Upper lobe of right lung (tissue), 1 donor: Measurements from ENCODE around the gene SLC49A3. TPM values are rescaled to one million over a fixed set of nuclear protein-coding genes. Genes with fewer than 3 reads are reported as not detected.

Experiments
- ATAC-seq: fragments of 200-7000 bp; cut with Tn5 transposase; one replicate; pipeline ENCODE4 v1.9.1; 2020; ENCODE audit warnings: mild to moderate bottlenecking, moderate library complexity
- DNase-seq: peaks from one replicate; pipeline ENCODE4 v3.0.0-alpha.2; 2020
- H3K27ac ChIP-seq: fragments of 200-600 bp; one replicate; pipeline ENCODE4 v1.8.0; 2022
- H3K27me3 ChIP-seq: fragments of 200-600 bp; one replicate; pipeline ENCODE4 v1.8.0; 2022; ENCODE audit warnings: mild to moderate bottlenecking
- H3K36me3 ChIP-seq: fragments of 200-600 bp; one replicate; pipeline ENCODE4 v1.8.0; 2022
- H3K4me1 ChIP-seq: fragments of 200-600 bp; one replicate; pipeline ENCODE4 v1.8.0; 2022
- H3K4me3 ChIP-seq: fragments of 200-600 bp; one replicate; pipeline ENCODE4 v1.8.0; 2022; ENCODE audit warnings: mild to moderate bottlenecking
- H3K9me3 ChIP-seq: fragments of 200-600 bp; one replicate; pipeline ENCODE4 v1.8.0; 2022
- intact Hi-C: fragments of 100-400 bp; cut with DNase I; formaldehyde crosslinking; loops from one replicate; pipeline ENCODE4 v1.11.0; 2022
- total RNA-seq: library from RNA; stranded (reverse); fragmentation: NEBNext Ultra II Directional; extraction: Animal tissue kit (Norgen Biotek cat#: 25700); gene quantifications from one replicate; pipeline ENCODE4 v1.2.1, GENCODE V29; 2021
- TF ChIP-seq, protein P1 (sequence below): fragments of 200-600 bp; IDR thresholded peaks from one replicate; pipeline ENCODE4 v1.8.0; 2022; ENCODE audit warnings: antibody characterized with exemption
- donor health status: DM: no; HTN: yes; CAD: no; lungs with severe emphysema.

SLC49A3 gene
- total RNA-seq, 1 donor from 2014 or later = 32.9 TPM

GRCh38 chr4:684623-685327, 4.2 kb downstream of the SLC49A3 start:
- Histone ChIP-seq H3K27ac (no peak overlapping the region), H3K4me3 (no peak overlapping the region), H3K9me3 (no peaks in the 10 kb centered on the region), H3K27me3 (no peaks in the 10 kb centered on the region), H3K4me1 (peaks cover 44% of the 10 kb centered on the region), H3K36me3 (no peaks in the 10 kb centered on the region)
- TF ChIP-seq, protein P1, sequence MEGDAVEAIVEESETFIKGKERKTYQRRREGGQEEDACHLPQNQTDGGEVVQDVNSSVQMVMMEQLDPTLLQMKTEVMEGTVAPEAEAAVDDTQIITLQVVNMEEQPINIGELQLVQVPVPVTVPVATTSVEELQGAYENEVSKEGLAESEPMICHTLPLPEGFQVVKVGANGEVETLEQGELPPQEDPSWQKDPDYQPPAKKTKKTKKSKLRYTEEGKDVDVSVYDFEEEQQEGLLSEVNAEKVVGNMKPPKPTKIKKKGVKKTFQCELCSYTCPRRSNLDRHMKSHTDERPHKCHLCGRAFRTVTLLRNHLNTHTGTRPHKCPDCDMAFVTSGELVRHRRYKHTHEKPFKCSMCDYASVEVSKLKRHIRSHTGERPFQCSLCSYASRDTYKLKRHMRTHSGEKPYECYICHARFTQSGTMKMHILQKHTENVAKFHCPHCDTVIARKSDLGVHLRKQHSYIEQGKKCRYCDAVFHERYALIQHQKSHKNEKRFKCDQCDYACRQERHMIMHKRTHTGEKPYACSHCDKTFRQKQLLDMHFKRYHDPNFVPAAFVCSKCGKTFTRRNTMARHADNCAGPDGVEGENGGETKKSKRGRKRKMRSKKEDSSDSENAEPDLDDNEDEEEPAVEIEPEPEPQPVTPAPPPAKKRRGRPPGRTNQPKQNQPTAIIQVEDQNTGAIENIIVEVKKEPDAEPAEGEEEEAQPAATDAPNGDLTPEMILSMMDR = no peak
- intact Hi-C loops = no loop called here
- DNase-seq (no peak), ATAC-seq (no peak)

DNA sequence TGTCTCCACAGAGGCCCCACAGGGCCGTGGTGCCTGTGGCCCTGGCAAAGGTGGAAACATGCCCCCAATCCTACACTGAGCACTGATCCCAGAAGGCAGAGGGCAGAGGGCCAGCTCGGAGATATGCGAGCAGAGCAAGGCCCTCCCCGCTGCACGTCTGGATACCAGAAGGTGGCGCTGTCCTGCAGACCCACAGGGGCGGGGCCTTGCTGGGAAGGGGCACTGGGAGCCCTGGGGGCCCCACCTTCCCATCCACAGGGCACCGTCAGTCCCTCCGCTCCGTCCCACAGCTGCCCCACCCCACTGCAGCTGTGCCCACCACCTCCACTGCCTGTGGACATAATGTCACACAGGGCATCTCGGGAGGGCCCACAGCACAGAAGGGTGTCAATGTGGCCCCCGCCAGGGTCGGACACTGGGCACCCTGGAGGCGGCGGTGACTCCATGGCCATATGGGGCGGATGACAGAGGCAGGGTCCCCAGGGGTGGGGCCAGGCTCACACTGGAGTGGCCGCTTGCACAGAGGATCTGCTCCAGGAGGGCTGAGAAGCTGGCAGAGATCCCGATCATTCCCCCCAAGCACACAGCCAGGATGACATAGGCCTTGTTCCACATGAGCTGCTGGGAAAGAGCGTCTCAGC, 4.8 kb downstream of the SLC49A3 start:
- no peaks in the 10 kb centered on the region for H3K9me3 ChIP-seq
- DNase-seq (peak; percentile 79), ATAC-seq (peak; percentile 2)
- H3K4me3 ChIP-seq = no peak overlapping the region
- TF ChIP-seq, protein P1 = peak; percentile 63
- no peaks in the 10 kb centered on the region for H3K36me3 ChIP-seq
- H3K27ac ChIP-seq = no peak overlapping the region
- intact Hi-C loops = no loop called here
- H3K27me3 ChIP-seq = no peaks in the 10 kb centered on the region
- H3K4me1 ChIP-seq = peaks cover 38% of the 10 kb centered on the region

DNA sequence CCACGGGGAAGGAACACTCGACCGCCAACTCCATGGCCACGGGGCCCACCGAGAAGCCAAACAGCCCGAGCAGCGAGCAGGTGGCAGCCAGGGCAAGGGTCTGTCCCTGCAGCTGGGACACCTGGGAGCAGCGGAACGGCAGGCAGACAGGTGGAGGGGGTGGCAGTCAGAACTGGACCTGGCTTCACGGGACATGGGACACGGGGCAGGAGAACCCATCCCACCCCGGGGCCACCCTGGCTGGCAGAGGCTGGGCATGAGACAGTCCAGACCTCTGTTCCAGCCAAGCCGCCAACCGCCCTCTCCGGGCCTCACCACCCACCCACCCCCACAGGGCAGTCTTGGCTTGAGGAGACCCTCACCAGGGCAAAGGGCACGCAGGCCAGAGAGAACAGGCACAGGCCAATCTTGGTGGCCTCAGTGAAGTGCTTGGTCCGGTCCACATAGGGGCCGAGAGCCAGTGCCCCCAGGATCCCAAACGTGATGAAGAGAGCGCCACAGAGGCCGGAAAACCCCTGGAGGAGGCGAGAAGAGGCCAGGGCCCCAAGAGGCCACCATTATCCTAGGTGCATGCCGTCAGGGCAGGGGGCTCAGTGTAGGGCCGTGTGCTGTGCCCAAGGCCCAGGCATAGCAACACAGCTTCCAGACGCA, 5.6 kb downstream of the SLC49A3 start:
- peak; percentile 67 for DNase-seq
- Histone ChIP-seq H3K27me3 (no peaks in the 10 kb centered on the region), H3K27ac (no peak overlapping the region), H3K9me3 (no peaks in the 10 kb centered on the region), H3K36me3 (no peaks in the 10 kb centered on the region), H3K4me1 (peaks cover 34% of the 10 kb centered on the region), H3K4me3 (no peak overlapping the region)
- intact Hi-C loops = no loop called here
- TF ChIP-seq, protein P1 = no peak
- ATAC-seq = no peak

GRCh38 chr4:682490-683172, 6.3 kb downstream of the SLC49A3 start:
- intact Hi-C loops = no loop called here
- peaks cover 27% of the 10 kb centered on the region for H3K4me1 ChIP-seq
- H3K27me3 ChIP-seq = no peaks in the 10 kb centered on the region
- no peaks in the 10 kb centered on the region for H3K36me3 ChIP-seq
- H3K4me3 ChIP-seq = no peak overlapping the region
- H3K9me3 ChIP-seq = no peaks in the 10 kb centered on the region
- no peak overlapping the region for H3K27ac ChIP-seq
- TF ChIP-seq, protein P1 = no peak
- DNase-seq = no peak
- no peak for ATAC-seq

GRCh38 chr4:681736-682451, 7.1 kb downstream of the SLC49A3 start:
- intact Hi-C loops = no loop called here
- H3K4me1 ChIP-seq = peaks cover 21% of the 10 kb centered on the region
- no peak overlapping the region for H3K27ac ChIP-seq
- TF ChIP-seq, protein P1 = no peak
- H3K9me3 ChIP-seq = no peaks in the 10 kb centered on the region
- no peaks in the 10 kb centered on the region for H3K27me3 ChIP-seq
- H3K4me3 ChIP-seq = no peak overlapping the region
- DNase-seq (peak; percentile 85), ATAC-seq (peak; percentile 51)
- H3K36me3 ChIP-seq = no peaks in the 10 kb centered on the region
